Peyer's patch (tissue), 4 donors: ENCODE data around the gene TNFRSF4.

Experiments
- POLR2A ChIP-seq, 2 donors: fragments of 450-650 bp; IDR thresholded peaks; one replicate each; pipeline ENCODE4 v1.5.1; 2017; ENCODE audit warnings: antibody characterized with exemption in 2 of 2, mild to moderate bottlenecking in 2 of 2, moderate library complexity in 2 of 2
- TF ChIP-seq, protein P1 (sequence below), 6 experiments: fragments of 450-650 bp in 4 of 6; fragments of 200-600 bp in 2 of 6; sonication (generic) in 1 of 6; IDR thresholded peaks; one replicate each; pipeline ENCODE4 v1.5.1; 2017 to 2019; ENCODE audit warnings: antibody characterized with exemption in 6 of 6, mild to moderate bottlenecking in 3 of 6, moderate library complexity in 1 of 6

DNA sequence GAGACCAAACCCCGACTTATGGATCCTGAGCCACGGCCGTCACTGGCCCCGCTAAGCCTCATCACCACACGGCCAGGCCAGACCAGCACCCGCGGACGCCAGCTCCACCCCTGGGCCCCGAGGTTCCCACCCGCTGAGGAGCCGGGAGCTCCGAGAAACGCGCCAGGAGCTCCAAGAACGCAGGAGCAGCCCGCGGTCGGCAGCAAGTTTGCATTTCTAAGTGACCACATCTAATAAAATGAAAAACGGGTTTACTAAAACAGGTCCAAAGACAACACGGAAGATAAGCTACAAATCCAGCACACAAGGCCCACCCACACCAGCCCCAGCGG lies 40.7 kb upstream of the TNFRSF4 start:
- no peak for TF ChIP-seq POLR2A (IDR thresholded peaks at IDR 0.05)
- TF ChIP-seq, protein P1, sequence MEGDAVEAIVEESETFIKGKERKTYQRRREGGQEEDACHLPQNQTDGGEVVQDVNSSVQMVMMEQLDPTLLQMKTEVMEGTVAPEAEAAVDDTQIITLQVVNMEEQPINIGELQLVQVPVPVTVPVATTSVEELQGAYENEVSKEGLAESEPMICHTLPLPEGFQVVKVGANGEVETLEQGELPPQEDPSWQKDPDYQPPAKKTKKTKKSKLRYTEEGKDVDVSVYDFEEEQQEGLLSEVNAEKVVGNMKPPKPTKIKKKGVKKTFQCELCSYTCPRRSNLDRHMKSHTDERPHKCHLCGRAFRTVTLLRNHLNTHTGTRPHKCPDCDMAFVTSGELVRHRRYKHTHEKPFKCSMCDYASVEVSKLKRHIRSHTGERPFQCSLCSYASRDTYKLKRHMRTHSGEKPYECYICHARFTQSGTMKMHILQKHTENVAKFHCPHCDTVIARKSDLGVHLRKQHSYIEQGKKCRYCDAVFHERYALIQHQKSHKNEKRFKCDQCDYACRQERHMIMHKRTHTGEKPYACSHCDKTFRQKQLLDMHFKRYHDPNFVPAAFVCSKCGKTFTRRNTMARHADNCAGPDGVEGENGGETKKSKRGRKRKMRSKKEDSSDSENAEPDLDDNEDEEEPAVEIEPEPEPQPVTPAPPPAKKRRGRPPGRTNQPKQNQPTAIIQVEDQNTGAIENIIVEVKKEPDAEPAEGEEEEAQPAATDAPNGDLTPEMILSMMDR (IDR thresholded peaks at IDR 0.05) = no peak
